IMR-90 (cell line): ENCODE measurements around the gene ZNF423. TPM values are rescaled to one million over a fixed set of nuclear protein-coding genes. Genes with fewer than 3 reads are reported as not detected.

Experiments
- ATAC-seq: fragments of 200-7000 bp; cut with Tn5 transposase; 2 replicates; pipeline ENCODE4 v1.9.1; 2020; ENCODE audit warnings: low read depth, mild to moderate bottlenecking, moderate library complexity
- BruUV-seq: library from RNA; stranded (reverse); fragments of 400-500 nt; replicated peaks from 2 replicates; lab custom pipeline; 2021; lab: Mats Ljungman, UMichigan
- CTCF ChIA-PET: fragments of 300-600 bp; formaldehyde crosslinking; extraction: SDS; loops from one replicate; lab custom pipeline; 2021; ENCODE audit warnings: antibody characterized with exemption; lab: Yijun Ruan, JAX
- POLR2A ChIA-PET: fragments of 300-600 bp; sonication (Branson Sonifier 250); formaldehyde crosslinking; loops from one replicate; lab custom pipeline; 2022; ENCODE audit warnings: antibody characterized with exemption; ENCODE audit not compliant: unreplicated experiment; lab: Charles Lee
- DNase-seq: peaks from one replicate; pipeline ENCODE4 v3.0.0; 2013
- H2AFZ ChIP-seq: replicated peaks from 2 replicates; pipeline ENCODE3; 2013; ENCODE audit warnings: low read length, mild to moderate bottlenecking; ENCODE audit not compliant: poor library complexity
- H2AK5ac ChIP-seq: 2 replicates; pipeline ENCODE4 v1.6.1; 2013; ENCODE audit warnings: low read depth, low read length, inconsistent platforms
- H2AK9ac ChIP-seq: replicated peaks from 2 replicates; pipeline ENCODE3; 2013; ENCODE audit warnings: mild to moderate bottlenecking, low read depth, low read length, moderate library complexity; ENCODE audit not compliant: poor library complexity
- H2BK120ac ChIP-seq: 2 replicates; pipeline ENCODE4 v1.6.1; 2013; ENCODE audit warnings: low read depth, low read length, inconsistent platforms
- H2BK15ac ChIP-seq: 3 replicates; pipeline ENCODE4 v1.6.1; 2013; ENCODE audit warnings: low read depth, low read length, inconsistent platforms
- H2BK20ac ChIP-seq: 2 replicates; pipeline ENCODE4 v1.6.1; 2013; ENCODE audit warnings: low read depth, mild to moderate bottlenecking, inconsistent platforms, low read length, moderate library complexity
- H2BK5ac ChIP-seq: 2 replicates; pipeline ENCODE4 v1.6.1; 2013; ENCODE audit warnings: mild to moderate bottlenecking, low read depth, low read length, inconsistent platforms; ENCODE audit not compliant: poor library complexity, severe bottlenecking
- H3K14ac ChIP-seq: replicated peaks from 2 replicates; pipeline ENCODE4 v1.6.1; 2013; ENCODE audit warnings: low read depth, low read length, inconsistent platforms
- H3K18ac ChIP-seq: 2 replicates; pipeline ENCODE4 v1.6.1; 2013; ENCODE audit warnings: low read depth, low read length, control low read depth
- H3K23ac ChIP-seq: 2 replicates; pipeline ENCODE4 v1.6.1; 2013; ENCODE audit warnings: low read depth, low read length, inconsistent platforms
- H3K27ac ChIP-seq: 2 replicates; pipeline ENCODE4 v1.5.1; 2013; ENCODE audit warnings: mild to moderate bottlenecking, control low read depth, low read length; ENCODE audit not compliant: insufficient read depth
- H3K27me3 ChIP-seq: 2 replicates; pipeline ENCODE4 v1.6.1; 2013; ENCODE audit warnings: low read length; ENCODE audit not compliant: control insufficient read depth, insufficient read depth
- H3K36me3 ChIP-seq: 2 replicates; pipeline ENCODE4 v1.6.1; 2013; ENCODE audit warnings: low read length, mixed read lengths; ENCODE audit not compliant: control insufficient read depth, insufficient read depth
- H3K4ac ChIP-seq: 2 replicates; pipeline ENCODE4 v1.6.1; 2013; ENCODE audit warnings: low read depth, low read length, inconsistent platforms
- H3K4me1 ChIP-seq: 2 replicates; pipeline ENCODE4 v1.6.1; 2013; ENCODE audit warnings: low read length, mixed read lengths; ENCODE audit not compliant: control insufficient read depth, insufficient read depth
- H3K4me2 ChIP-seq: 2 replicates; pipeline ENCODE4 v1.6.1; 2013; ENCODE audit warnings: low read depth, mild to moderate bottlenecking, control low read depth, low read length, moderate library complexity
- H3K4me3 ChIP-seq: 2 replicates; pipeline ENCODE4 v1.5.1; 2013; ENCODE audit warnings: low read depth, mild to moderate bottlenecking, control low read depth, low read length, moderate library complexity; ENCODE audit not compliant: insufficient read depth
- H3K56ac ChIP-seq: 2 replicates; pipeline ENCODE4 v1.6.1; 2013; ENCODE audit warnings: low read length, inconsistent platforms; ENCODE audit not compliant: insufficient read depth; ENCODE audit errors: extremely low read depth
- H3K79me1 ChIP-seq, 2 experiments: 2 replicates each; pipeline ENCODE4 v1.6.1; 2013; ENCODE audit warnings: low read length in 2 of 2, inconsistent platforms in 1 of 2, low read depth in 1 of 2
- H3K9ac ChIP-seq: 2 replicates; pipeline ENCODE4 v1.6.1; 2013; ENCODE audit warnings: low read depth, low read length, control low read depth
- H3K9me1 ChIP-seq: 2 replicates; pipeline ENCODE4 v1.6.1; 2013; ENCODE audit warnings: low read length, inconsistent platforms; ENCODE audit not compliant: insufficient read depth
- H3K9me3 ChIP-seq: 2 replicates; pipeline ENCODE4 v1.6.1; 2013; ENCODE audit warnings: low read length; ENCODE audit not compliant: control insufficient read depth, insufficient read depth
- H4K20me1 ChIP-seq: 2 replicates; pipeline ENCODE4 v1.6.1; 2013; ENCODE audit warnings: low read length, inconsistent platforms; ENCODE audit not compliant: insufficient read depth
- H4K5ac ChIP-seq: 2 replicates; pipeline ENCODE4 v1.6.1; 2013; ENCODE audit warnings: mild to moderate bottlenecking, low read depth, low read length, control low read depth
- H4K8ac ChIP-seq, 2 experiments: 2 replicates each; pipeline ENCODE4 v1.6.1; 2013; ENCODE audit warnings: low read depth in 2 of 2, low read length in 2 of 2, control low read depth in 1 of 2, inconsistent platforms in 1 of 2
- H4K91ac ChIP-seq: 2 replicates; pipeline ENCODE4 v1.6.1; 2013; ENCODE audit warnings: low read depth, low read length, inconsistent platforms; ENCODE audit not compliant: insufficient read depth
- BHLHE40 ChIP-seq: fragments of 150-350 bp; IDR thresholded peaks from 2 replicates; pipeline ENCODE4 v1.6.1; 2016; ENCODE audit warnings: mild to moderate bottlenecking, low read depth, low read length
- CEBPB ChIP-seq: IDR thresholded peaks from 2 replicates; pipeline ENCODE4 v1.6.1; 2012; ENCODE audit warnings: low read depth, low read length, improper control_type of control experiment
- CHD1 ChIP-seq: IDR thresholded peaks from 2 replicates; pipeline ENCODE4 v1.6.1; 2012; ENCODE audit warnings: low read depth, low read length, improper control_type of control experiment
- CTCF ChIP-seq: conservative IDR thresholded peaks from 2 replicates; pipeline ENCODE4 v1.5.1; 2012; ENCODE audit warnings: mild to moderate bottlenecking, low read depth, low read length, improper control_type of control experiment
- ELK1 ChIP-seq: fragments of 150-350 bp; IDR thresholded peaks from 2 replicates; pipeline ENCODE4 v1.6.1; 2016; ENCODE audit warnings: low read depth, mild to moderate bottlenecking, low read length, moderate library complexity, borderline replicate concordance
- FOS ChIP-seq: fragments of 150-350 bp; IDR thresholded peaks from 2 replicates; pipeline ENCODE4 v1.6.1; 2016; ENCODE audit warnings: low read depth, low read length
- MAFK ChIP-seq: IDR thresholded peaks from 2 replicates; pipeline ENCODE4 v1.6.1; 2012; ENCODE audit warnings: low read depth, low read length, improper control_type of control experiment
- MAZ ChIP-seq: IDR thresholded peaks from 2 replicates; pipeline ENCODE4 v1.6.1; 2012; ENCODE audit warnings: low read depth, mild to moderate bottlenecking, low read length, improper control_type of control experiment, moderate library complexity, borderline replicate concordance
- MXI1 ChIP-seq: IDR thresholded peaks from 2 replicates; pipeline ENCODE4 v1.6.1; 2012; ENCODE audit warnings: low read depth, mild to moderate bottlenecking, low read length, moderate library complexity, borderline replicate concordance
- NFE2L2 ChIP-seq: fragments of 150-350 bp; IDR thresholded peaks from 2 replicates; pipeline ENCODE4 v1.6.1; 2016; ENCODE audit warnings: low read depth, mild to moderate bottlenecking, low read length
- POLR2A ChIP-seq: IDR thresholded peaks from 2 replicates; pipeline ENCODE4 v1.6.1; 2012; ENCODE audit warnings: mild to moderate bottlenecking, low read depth, low read length
- RAD21 ChIP-seq: IDR thresholded peaks from 2 replicates; pipeline ENCODE4 v1.6.1; 2012; ENCODE audit warnings: low read length, improper control_type of control experiment
- RCOR1 ChIP-seq: IDR thresholded peaks from 2 replicates; pipeline ENCODE4 v1.6.1; 2012; ENCODE audit warnings: mild to moderate bottlenecking, low read length, improper control_type of control experiment; ENCODE audit not compliant: insufficient replicate concordance
- RFX5 ChIP-seq: IDR thresholded peaks from 2 replicates; pipeline ENCODE4 v1.8.0; 2012; ENCODE audit warnings: low read depth, mild to moderate bottlenecking, low read length, moderate library complexity
- SMC3 ChIP-seq: fragments of 150-350 bp; IDR thresholded peaks from 2 replicates; pipeline ENCODE4 v1.6.1; 2016; ENCODE audit warnings: low read depth, mild to moderate bottlenecking, antibody characterized with exemption, low read length, moderate library complexity
- USF2 ChIP-seq: fragments of 150-350 bp; IDR thresholded peaks from 2 replicates; pipeline ENCODE4 v1.6.1; 2017; ENCODE audit warnings: mild to moderate bottlenecking, antibody characterized with exemption, low read length, low read depth
- WGBS, 2 experiments: methylation state at CpG; one replicate each; pipeline versions ENCODE4 v1.1.5 to v1.1.7; 2013; ENCODE audit warnings: missing lambda C conversion rate in 2 of 2; ENCODE audit not compliant: insufficient read length in 1 of 2; ENCODE audit errors: extremely low coverage in 2 of 2; 5-methylcytosine and 5-hydroxymethylcytosine counted together
- dilution Hi-C: fragments of 300-500 bp; cut with HindIII; formaldehyde crosslinking; loops from one replicate; pipeline ENCODE4 v1.14.3; 2018; ENCODE audit warnings: low sequenced_read_pairs; ENCODE audit not compliant: unreplicated experiment
- in situ Hi-C: fragments of 300-500 bp; cut with MboI; formaldehyde crosslinking; loops from 3 replicates; pipeline ENCODE4 v1.14.3; 2019; ENCODE audit warnings: low sequenced_read_pairs, inconsistent platforms, mixed read lengths
- intact Hi-C: fragments of 100-400 bp; cut with micrococcal nuclease; formaldehyde crosslinking; loops from 2 replicates; pipeline ENCODE4 v1.10.0; 2022
- polyA plus RNA-seq, 3 experiments: library from polyadenylated mRNA; depleted of rRNA; stranded (reverse); fragments of >200 nt; gene quantifications; 2 replicates each; pipeline ENCODE4 v1.2.3, GENCODE V29; 2012; ENCODE audit warnings: low replicate concordance in 1 of 3
- total RNA-seq: library from RNA; depleted of rRNA; stranded (reverse); fragments of >200 nt; gene quantifications from 2 replicates; pipeline ENCODE4 v1.2.3, GENCODE V29; 2012

Gene ZNF423
- total and polyA plus RNA-seq, 2 of the 4 experiments (the other 2 are of a cell fraction), result under 0.01 to 0.10 TPM

DNA sequence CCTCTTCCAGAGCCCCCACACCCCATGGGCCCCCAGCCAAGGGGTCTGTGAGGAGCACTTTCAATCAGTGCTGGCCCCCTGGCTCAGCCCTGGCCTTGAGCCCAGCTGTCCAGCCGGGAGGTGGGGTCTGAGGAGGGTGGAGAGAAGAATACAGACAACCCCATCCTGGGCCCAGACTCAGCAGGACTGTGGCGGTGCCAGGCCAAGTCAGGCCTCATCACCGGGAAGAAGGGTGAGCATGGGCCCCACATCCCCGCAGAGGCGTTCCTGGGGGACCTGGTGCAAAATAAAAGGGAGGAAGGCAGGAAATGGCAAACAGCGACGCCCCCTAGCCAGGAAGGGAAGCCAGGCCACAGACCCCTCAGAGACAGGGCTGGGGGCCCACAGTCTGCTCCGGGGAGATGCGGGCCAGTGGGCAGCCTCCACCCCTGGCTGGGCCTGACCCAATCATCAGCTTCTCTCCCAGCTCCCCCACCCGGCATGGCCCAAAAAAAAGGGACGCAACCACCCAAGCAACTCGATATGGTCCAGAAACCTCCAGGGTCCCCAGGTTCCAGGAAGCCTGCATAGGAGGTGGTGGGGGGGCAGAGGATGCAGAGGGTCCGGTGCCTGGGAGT is 20.6 kb downstream of the ZNF423 start:
- Histone ChIP-seq H3K9me3 (no peaks in the 10 kb centered on the region), H3K27me3 (peaks cover 26% of the 10 kb centered on the region), H2AK5ac (no peak overlapping the region), H3K79me1 (no peaks in the 10 kb centered on the region), H2BK15ac (no peak overlapping the region), H4K20me1 (no peaks in the 10 kb centered on the region), H2BK120ac (no peak overlapping the region), H3K27ac (no peak overlapping the region), H3K9ac (no peak overlapping the region), H3K36me3 (no peaks in the 10 kb centered on the region), H3K4me3 (no peak overlapping the region), H4K91ac (no peak overlapping the region), H3K4me1 (no peaks in the 10 kb centered on the region), H4K8ac (no peak overlapping the region), H3K4me2 (no peak overlapping the region), H3K18ac (no peak overlapping the region), H3K4ac (no peak overlapping the region), H2AFZ (no peak overlapping the region), H4K5ac (no peak overlapping the region), H2BK5ac (no peak overlapping the region), H2BK20ac (no peak overlapping the region), H2AK9ac (no peak overlapping the region), H3K56ac (no peak overlapping the region), H3K9me1 (no peaks in the 10 kb centered on the region), H3K14ac (no peak overlapping the region), H3K23ac (no peak overlapping the region)
- TF ChIP-seq NFE2L2 (no peak), MXI1 (no peak), MAZ (no peak), USF2 (no peak), SMC3 (no peak), CEBPB (no peak), MAFK (no peak), BHLHE40 (no peak), CTCF (no peak), CHD1 (no peak), ELK1 (no peak), RFX5 (no peak), RAD21 (no peak), RCOR1 (no peak), POLR2A (no peak), FOS (no peak)
- DNase-seq (no peak), ATAC-seq (no peak)
- intact Hi-C loops, result no loop called here
- POLR2A ChIA-PET, result no interaction called here
- in situ Hi-C loops, result no loop called here
- WGBS, 2 experiments, result 71% methylated on average over 1 of the region's 13 CpGs; no CpG with 5 or more reads in 1 of the 2 experiments
- BruUV-seq, result no TSS peak
- CTCF ChIA-PET, result no interaction called here
- dilution Hi-C loops, result no loop called here
